DND-41 (cell line): ENCODE data around the gene MIEN1.

ENCODE experiments used
- ATAC-seq: fragments of 200-7000 bp; cut with Tn5 transposase; 3 replicates; pipeline ENCODE4 v1.9.1; 2021; ENCODE audit warnings: low read depth; ENCODE audit not compliant: insufficient read depth
- DNase-seq: peaks from one replicate; pipeline ENCODE4 v3.0.0-alpha.2; 2020
- H2AFZ ChIP-seq: 2 replicates; pipeline ENCODE4 v1.6.0; 2012; ENCODE audit warnings: low read depth, low read length
- H3K27ac ChIP-seq: 2 replicates; pipeline ENCODE4 v1.5.1; 2012; ENCODE audit warnings: low read length, inconsistent platforms
- H3K27me3 ChIP-seq: fragments of 200-600 bp; sonication (generic); 2 replicates; pipeline ENCODE4 v1.6.0; 2012; ENCODE audit warnings: low read length, mild to moderate bottlenecking, inconsistent platforms; ENCODE audit not compliant: insufficient read depth, poor library complexity
- H3K36me3 ChIP-seq: 2 replicates; pipeline ENCODE4 v1.5.1; 2012; ENCODE audit warnings: low read length, inconsistent platforms; ENCODE audit not compliant: insufficient read depth
- H3K4me1 ChIP-seq: 2 replicates; pipeline ENCODE4 v1.5.1; 2012; ENCODE audit warnings: mild to moderate bottlenecking, low read length; ENCODE audit not compliant: insufficient read depth
- H3K4me2 ChIP-seq: 2 replicates; pipeline ENCODE4 v1.6.0; 2012; ENCODE audit warnings: mild to moderate bottlenecking, moderate library complexity, low read length, inconsistent platforms; ENCODE audit not compliant: insufficient read depth
- H3K4me3 ChIP-seq, 2 experiments: fragments of 200-600 bp in 1 of 2; shearing (Covaris generic) in 1 of 2; 2 replicates each; pipeline ENCODE4 v1.5.1; 2012 to 2016; ENCODE audit warnings: inconsistent platforms in 2 of 2, low read length in 2 of 2, mild to moderate bottlenecking in 2 of 2, low read depth in 1 of 2, moderate library complexity in 1 of 2
- H3K79me2 ChIP-seq: 2 replicates; pipeline ENCODE4 v1.6.0; 2012; ENCODE audit warnings: low read length, inconsistent platforms; ENCODE audit not compliant: insufficient read depth
- H3K9ac ChIP-seq: 2 replicates; pipeline ENCODE4 v1.6.0; 2012; ENCODE audit warnings: low read depth, mild to moderate bottlenecking, inconsistent platforms, low read length, moderate library complexity
- H3K9me3 ChIP-seq: 2 replicates; pipeline ENCODE4 v1.5.1; 2012; ENCODE audit warnings: low read length, moderate library complexity, mild to moderate bottlenecking, inconsistent platforms; ENCODE audit not compliant: insufficient read depth, severe bottlenecking
- H4K20me1 ChIP-seq: 2 replicates; pipeline ENCODE4 v1.6.0; 2012; ENCODE audit warnings: low read length; ENCODE audit not compliant: insufficient read depth
- CTCF ChIP-seq: IDR thresholded peaks from 2 replicates; pipeline ENCODE4 v1.5.1; 2012; ENCODE audit warnings: borderline replicate concordance, low read length, moderate library complexity, mild to moderate bottlenecking; ENCODE audit not compliant: poor library complexity, severe bottlenecking; ENCODE audit errors: extremely low read depth
- EZH2 ChIP-seq: IDR thresholded peaks from 3 replicates; pipeline ENCODE4 v1.6.1; 2012; ENCODE audit warnings: borderline replicate concordance, low read depth, mild to moderate bottlenecking, moderate library complexity, low read length, inconsistent platforms; ENCODE audit not compliant: severe bottlenecking

The MIEN1 gene

GRCh38 chr17:39688945-39689344 lies 41.4 kb downstream of the MIEN1 start:
- Histone ChIP-seq H4K20me1 (no peaks in the 10 kb centered on the region), H3K4me3 (peak overlapping the region; percentile 77 to 80; a peak in 3 of 4 replicates), H3K4me2 (peak overlapping the region; percentile 93), H3K27ac (peak overlapping the region; percentile 85; the same call in 1 of the 2 replicates), H3K36me3 (no peaks in the 10 kb centered on the region), H3K9ac (peak overlapping the region; percentile 74; the same call in 1 of the 2 replicates), H2AFZ (peak overlapping the region; percentile 67), H3K79me2 (no peaks in the 10 kb centered on the region), H3K4me1 (peaks cover 25% of the 10 kb centered on the region), H3K27me3 (no peaks in the 10 kb centered on the region), H3K9me3 (no peaks in the 10 kb centered on the region)
- DNase-seq (no peak), ATAC-seq (no peak)
- TF ChIP-seq EZH2 (no peak), CTCF (no peak)

GRCh38 chr17:39688475-39688835 lies 41.9 kb downstream of the MIEN1 start:
- H3K4me1 ChIP-seq: peaks cover 25% of the 10 kb centered on the region
- H2AFZ ChIP-seq: peak overlapping the region; percentile 67
- H3K27ac ChIP-seq: peak overlapping the region; percentile 85
- TF ChIP-seq EZH2 (no peak), CTCF (no peak)
- H3K9me3 ChIP-seq: no peaks in the 10 kb centered on the region
- no peaks in the 10 kb centered on the region for H4K20me1 ChIP-seq
- peaks cover 2% of the 10 kb centered on the region; the same call in 1 of the 2 replicates for H3K36me3 ChIP-seq
- H3K79me2 ChIP-seq: no peaks in the 10 kb centered on the region
- peak overlapping the region; percentile 74 for H3K9ac ChIP-seq
- H3K4me3 ChIP-seq: peak overlapping the region; percentile 77 to 80
- H3K27me3 ChIP-seq: no peaks in the 10 kb centered on the region
- no peak for DNase-seq
- H3K4me2 ChIP-seq: peak overlapping the region; percentile 93
- ATAC-seq: no peak

- H3K36me3 ChIP-seq: peaks cover 6% of the 10 kb centered on the region; the same call in 1 of the 2 replicates
- DNase-seq: peak; percentile 92
- peak within 1 kb of the TSS; percentile 67 for H2AFZ ChIP-seq
- H3K4me3 ChIP-seq: peak within 1 kb of the TSS; percentile 77 to 80
- TF ChIP-seq EZH2 (no peak), CTCF (peak; percentile 24)
- H4K20me1 ChIP-seq: no peaks in the 10 kb centered on the region
- no peaks in the 10 kb centered on the region for H3K9me3 ChIP-seq
- H3K27ac ChIP-seq: peak within 1 kb of the TSS; percentile 85
- H3K4me1 ChIP-seq: peaks cover 25% of the 10 kb centered on the region
- H3K4me2 ChIP-seq: peak within 1 kb of the TSS; percentile 93
- H3K9ac ChIP-seq: peak within 1 kb of the TSS; percentile 74
- ATAC-seq: peak; percentile 95
- H3K79me2 ChIP-seq: no peaks in the 10 kb centered on the region
- no peaks in the 10 kb centered on the region for H3K27me3 ChIP-seq
These were observed 42.5 kb downstream of the MIEN1 start, which contains the start of gene PGAP3 for GRCh38 chr17:39687546-39688474. TSS of gene PGAP3 (minus strand) at chr17:39688057. CDS start at chr17:39688014, 43 bp downstream.
